ENCODE results near the gene NOTCH3.

NOTCH3 gene

GRCh38 chr19:15122331-15123030, 78.3 kb downstream of the NOTCH3 start:
- no peak for DNase-seq

- no peak for DNase-seq
Observed at GRCh38 chr19:15120135-15121026, 80.4 kb downstream of the NOTCH3 start.

- DNase-seq: no peak
Observed at GRCh38 chr19:15118789-15119494, 81.9 kb downstream of the NOTCH3 start.

- no peak for DNase-seq
Observed at GRCh38 chr19:15118248-15118647, 82.5 kb downstream of the NOTCH3 start.

- DNase-seq: no peak
Observed at GRCh38 chr19:15116856-15117255, 83.9 kb downstream of the NOTCH3 start.

GRCh38 chr19:15115762-15116615, 84.8 kb downstream of the NOTCH3 start:
- no peak for DNase-seq

GRCh38 chr19:15115080-15115479, 85.7 kb downstream of the NOTCH3 start:
- DNase-seq: no peak

GRCh38 chr19:15114153-15114540, 86.6 kb downstream of the NOTCH3 start:
- no peak for DNase-seq

- DNase-seq: no peak
Observed at GRCh38 chr19:15113245-15114152, 87.3 kb downstream of the NOTCH3 start.

- no peak for DNase-seq
Observed at GRCh38 chr19:15112385-15112784, 88.4 kb downstream of the NOTCH3 start.

GRCh38 chr19:15111758-15112157, 89.0 kb downstream of the NOTCH3 start:
- no peak for DNase-seq

GRCh38 chr19:15110418-15110815, 90.4 kb downstream of the NOTCH3 start:
- DNase-seq: no peak

- no peak for DNase-seq
Observed at GRCh38 chr19:15109768-15110417, 90.9 kb downstream of the NOTCH3 start.
